HG02623 (cell line): ENCODE data around the gene TRPC6.
"Not testable (repeated sequence)": the region's sequence is repeated elsewhere in the genome, so short reads cannot be mapped to it uniquely, and the experiment has no call there.

ENCODE experiments used
- ATAC-seq: cut with Tn5 transposase; IDR thresholded peaks from one replicate; pipeline ENCODE4 v1.9.1; 2021; ENCODE audit warnings: moderate library complexity; ENCODE audit not compliant: unreplicated experiment

TRPC6 gene

GRCh38 chr11:101523193-101523592 is 60.6 kb downstream of the TRPC6 start:
- no peak for ATAC-seq

- no peak for ATAC-seq
Observed at GRCh38 chr11:101521821-101522220, 62.0 kb downstream of the TRPC6 start.

- no peak for ATAC-seq
Observed at GRCh38 chr11:101516546-101516945, 67.3 kb downstream of the TRPC6 start.

DNA sequence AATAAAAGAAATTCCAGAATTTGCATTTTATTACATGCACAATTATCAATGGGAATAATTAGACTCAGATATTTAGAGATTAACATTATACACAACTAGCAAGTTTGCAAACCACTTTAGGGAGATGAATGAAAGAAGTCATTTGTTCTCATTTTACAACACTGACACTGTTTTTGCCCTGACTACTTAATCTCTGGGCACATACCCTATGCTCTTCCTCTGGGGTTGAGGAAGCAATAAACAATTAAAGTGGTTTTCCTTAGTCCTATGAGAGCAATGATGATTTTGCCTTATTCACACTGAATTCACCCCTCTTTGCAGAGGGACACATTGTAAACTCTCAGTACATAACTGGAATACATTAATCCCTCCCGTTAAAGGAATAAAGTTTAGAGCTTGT is 72.7 kb downstream of the TRPC6 start:
- ATAC-seq: no peak

DNA sequence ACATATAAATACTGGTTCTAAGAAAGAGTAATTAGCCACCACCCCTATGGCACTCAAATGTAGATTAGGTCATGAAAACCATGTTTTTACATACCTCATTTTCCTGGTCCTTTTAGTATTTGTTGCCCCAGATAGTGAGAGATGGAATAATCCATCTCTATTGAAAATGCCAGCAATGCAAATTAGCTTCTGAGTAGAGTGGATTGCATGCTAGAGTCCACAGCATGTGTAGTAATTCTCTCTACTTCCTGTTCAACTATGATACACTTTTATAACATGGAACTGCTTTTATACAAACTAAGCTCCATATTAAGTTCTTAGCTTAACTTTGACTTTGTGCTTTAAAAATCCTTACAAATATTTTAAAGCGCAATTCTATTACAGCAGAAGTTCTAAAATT is 73.2 kb downstream of the TRPC6 start:
- ATAC-seq: no peak

GRCh38 chr11:101509922-101510321 is 73.9 kb downstream of the TRPC6 start:
- ATAC-seq: no peak

DNA sequence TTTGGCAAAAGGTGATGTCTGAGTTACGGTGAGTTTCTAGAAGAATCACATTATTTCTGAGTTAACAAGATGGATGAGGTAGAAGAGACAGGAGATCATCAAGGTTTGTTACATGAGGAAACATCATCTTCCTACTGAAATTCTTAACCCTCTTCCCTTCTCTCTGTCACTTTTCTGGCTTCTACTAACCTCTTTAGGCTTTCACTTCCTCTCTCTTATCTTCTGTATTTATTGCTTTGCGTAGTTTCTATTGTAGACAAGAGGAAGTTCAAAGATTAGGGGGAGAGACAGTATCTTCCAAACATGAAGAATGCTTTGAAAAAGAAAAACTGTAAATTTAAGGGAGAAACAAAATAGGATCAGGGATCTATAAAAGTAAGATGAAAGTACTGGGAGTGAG is 75.4 kb downstream of the TRPC6 start:
- no peak for ATAC-seq

DNA sequence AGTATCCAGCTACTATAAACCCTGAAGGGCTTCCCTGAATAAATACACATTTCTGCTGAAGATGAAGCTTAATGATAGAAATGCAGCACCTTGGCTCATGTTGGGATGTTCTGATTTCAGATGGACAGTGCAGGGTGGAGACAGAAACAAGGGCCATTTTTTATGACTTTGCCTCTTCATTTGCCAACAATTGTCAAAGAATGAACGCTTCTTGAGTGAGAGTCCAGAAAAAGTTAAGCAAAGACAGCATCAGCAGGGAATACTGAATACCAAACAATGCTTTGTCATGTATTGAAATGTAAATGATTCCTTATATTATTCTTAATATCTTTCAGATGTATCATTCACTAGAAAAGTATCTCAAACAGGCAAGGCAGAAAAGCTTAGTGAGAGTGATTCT is 84.9 kb downstream of the TRPC6 start:
- ATAC-seq: no peak

DNA sequence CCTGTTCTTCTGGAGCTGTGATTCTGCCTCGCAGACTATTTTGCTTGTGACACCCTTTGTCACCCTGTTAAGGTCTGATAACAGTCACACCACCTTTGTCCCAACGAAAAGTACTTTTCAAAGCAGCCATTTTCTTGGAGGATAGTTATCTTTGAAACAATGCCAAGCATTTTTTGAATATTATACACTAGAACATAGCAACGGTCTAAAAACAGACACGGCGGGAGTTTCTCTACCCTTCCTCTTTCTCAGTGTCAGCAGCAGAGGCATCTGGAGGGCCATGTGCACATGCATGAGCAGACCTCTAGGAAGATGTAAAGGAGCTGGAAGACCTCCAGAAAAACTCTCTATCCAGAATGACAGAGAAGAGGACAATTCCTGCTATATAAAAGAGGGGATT is 86.5 kb downstream of the TRPC6 start:
- no peak for ATAC-seq

GRCh38 chr11:101487775-101488174 is 96.0 kb downstream of the TRPC6 start:
- no peak for ATAC-seq

GRCh38 chr11:101482556-101483124 is 101.2 kb downstream of the TRPC6 start:
- ATAC-seq: no peak

DNA sequence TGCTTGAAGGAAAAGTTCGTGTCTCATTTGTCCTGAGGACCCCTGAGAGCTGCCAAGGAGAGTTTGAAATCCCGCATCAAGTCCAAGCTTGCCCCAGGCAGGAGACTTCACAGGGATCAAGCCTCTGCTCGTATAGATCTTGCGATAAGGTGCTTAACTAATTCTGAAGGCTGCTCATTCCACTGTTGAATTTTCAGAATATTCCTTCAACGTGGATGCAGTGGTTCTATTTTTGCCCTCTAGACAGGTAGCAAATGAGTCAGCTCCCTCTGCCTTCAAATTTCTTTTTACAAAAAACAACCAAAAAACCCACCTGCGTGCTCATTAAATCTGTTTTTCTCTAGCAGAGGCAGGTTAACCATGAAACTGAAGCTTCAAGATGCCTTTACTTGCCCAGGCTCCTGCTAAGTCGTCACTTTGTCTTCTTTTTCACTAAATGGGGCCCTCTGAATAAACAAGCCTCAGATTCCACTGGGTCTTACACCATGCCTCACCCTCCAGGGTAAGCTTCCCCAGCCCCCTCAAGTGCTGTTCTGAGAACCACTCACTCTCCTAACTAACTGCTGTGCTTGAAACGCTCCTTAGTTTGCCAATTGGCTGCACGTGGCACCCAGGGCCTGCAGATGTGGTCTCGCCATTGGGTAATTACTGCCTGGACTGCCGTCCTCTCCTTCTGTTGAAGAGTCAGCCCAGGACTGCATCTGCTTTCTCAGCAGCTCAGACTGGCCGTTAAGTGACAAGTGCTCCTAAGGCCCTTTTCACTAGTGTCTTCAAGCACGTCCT is 105.0 kb downstream of the TRPC6 start:
- ATAC-seq: no peak

GRCh38 chr11:101477926-101478325 is 105.9 kb downstream of the TRPC6 start:
- ATAC-seq: no peak

GRCh38 chr11:101476191-101476590 is 107.6 kb downstream of the TRPC6 start:
- no peak for ATAC-seq

DNA sequence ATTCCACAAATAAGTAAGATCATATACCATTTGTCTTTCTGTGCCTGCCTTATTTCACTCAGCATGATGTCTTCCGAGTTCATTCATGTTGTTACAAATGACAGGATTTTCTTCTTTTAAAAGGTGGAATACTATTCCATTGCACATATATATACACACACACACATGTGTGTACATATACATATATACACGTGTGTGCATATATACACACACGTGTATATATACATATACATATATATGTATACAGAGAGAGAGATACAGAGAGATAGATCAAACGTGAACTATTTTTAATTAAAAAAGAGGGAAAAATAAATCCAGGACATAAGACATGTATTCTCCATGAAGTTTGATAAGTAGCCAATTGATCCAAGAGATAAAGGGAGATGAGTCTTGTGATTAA is 108.1 kb downstream of the TRPC6 start:
- ATAC-seq: no peak

- no peak for ATAC-seq
Observed at GRCh38 chr11:101474666-101475065, 109.1 kb downstream of the TRPC6 start.

GRCh38 chr11:101470881-101471520 is 112.8 kb downstream of the TRPC6 start:
- no peak for ATAC-seq

DNA sequence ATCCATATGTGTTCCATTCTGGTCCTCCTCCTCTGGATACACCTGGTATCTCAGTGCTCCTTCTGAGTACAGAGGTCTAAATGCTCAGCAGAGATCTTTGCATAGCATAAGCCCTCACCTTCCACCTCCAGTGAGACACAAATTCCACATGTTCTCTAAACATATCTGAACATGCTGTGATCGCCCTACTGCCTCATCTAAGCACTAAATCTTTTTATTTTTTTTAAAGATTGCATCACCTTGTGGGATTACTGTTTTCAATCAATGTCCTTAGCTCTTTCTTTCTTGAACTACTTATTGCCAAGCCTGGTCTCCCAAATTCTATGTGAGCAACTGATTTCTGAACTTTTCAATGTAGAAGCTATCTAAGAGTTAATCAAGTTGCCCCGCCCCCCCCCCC is 113.4 kb downstream of the TRPC6 start:
- no peak for ATAC-seq

DNA sequence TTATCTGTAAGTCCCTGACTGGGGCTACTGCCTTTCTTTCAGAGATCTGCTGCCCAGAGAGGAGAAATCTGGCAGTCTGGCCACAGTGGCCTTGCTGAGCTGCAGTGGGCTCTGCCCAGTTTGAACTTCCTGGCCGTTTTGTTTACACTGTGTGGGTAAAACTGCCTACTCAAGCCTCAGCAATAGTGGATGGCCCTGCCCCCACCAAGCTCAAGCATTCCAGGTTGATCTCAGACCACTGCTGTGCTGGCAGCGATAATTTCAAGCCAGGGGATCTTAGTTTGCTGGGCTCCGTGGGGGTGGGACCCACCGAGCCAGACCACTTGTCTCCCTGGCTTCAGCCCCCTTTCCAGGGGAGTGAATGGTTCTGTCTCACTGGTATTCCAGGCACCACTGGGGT is 117.5 kb downstream of the TRPC6 start:
- no peak for ATAC-seq

GRCh38 chr11:101464388-101464787 is 119.4 kb downstream of the TRPC6 start:
- not testable (repeated sequence) for ATAC-seq

GRCh38 chr11:101459020-101459419 is 124.8 kb downstream of the TRPC6 start:
- no peak for ATAC-seq

DNA sequence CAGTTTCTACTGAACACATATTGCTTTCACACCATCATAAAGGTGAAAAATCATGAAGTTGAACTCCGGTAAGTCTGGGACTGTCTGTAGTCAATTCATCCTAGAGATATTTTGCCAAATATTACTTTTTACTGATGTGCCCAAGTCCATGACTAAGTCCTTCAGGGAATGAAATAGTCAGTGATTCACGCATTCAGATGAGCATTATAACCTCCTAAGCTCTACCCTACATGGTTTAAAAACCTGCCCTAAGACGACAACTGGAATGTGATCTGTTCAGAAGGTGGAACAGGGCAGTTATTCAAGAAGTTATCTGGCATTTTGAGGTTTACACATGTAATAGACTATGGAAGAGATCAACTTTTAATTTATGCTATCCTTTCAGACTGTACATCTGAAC is 125.6 kb downstream of the TRPC6 start:
- no peak for ATAC-seq
